HFF-Myc (cell line): ENCODE measurements around the gene FASTKD1.
"Not testable (repeated sequence)": the region's sequence is repeated elsewhere in the genome, so short reads cannot be mapped to it uniquely, and the experiment has no call there.

Experiments used
- DNase-seq: peaks from one replicate; pipeline ENCODE4 v3.0.0-alpha.2; 2011; ENCODE audit warnings: low read depth; ENCODE audit errors: extremely low read depth
- H3K4me3 ChIP-seq: replicated peaks from 2 replicates; pipeline ENCODE4 v1.5.1; 2011; ENCODE audit warnings: low read depth, mild to moderate bottlenecking, control low read depth, low read length
- CTCF ChIP-seq: IDR thresholded peaks from 2 replicates; pipeline ENCODE4 v1.5.1; 2012; ENCODE audit warnings: mild to moderate bottlenecking, low read depth, low read length, control low read depth; ENCODE audit errors: missing control alignments

FASTKD1 gene

GRCh38 chr2:169569948-169570347, 3.7 kb downstream of the FASTKD1 start:
- H3K4me3 ChIP-seq = no peak overlapping the region
- DNase-seq = no peak
- no peak for TF ChIP-seq CTCF

- DNase-seq = no peak
Observed at GRCh38 chr2:169565686-169566085, 8.0 kb downstream of the FASTKD1 start.

GRCh38 chr2:169562519-169562918, 11.1 kb downstream of the FASTKD1 start:
- no peak for DNase-seq
- no peak overlapping the region for H3K4me3 ChIP-seq
- TF ChIP-seq CTCF = no peak

More at GRCh38 chr2:169565686-169566085, 8.0 kb downstream of the FASTKD1 start:
- H3K4me3 ChIP-seq = no peak overlapping the region
- TF ChIP-seq CTCF = no peak

GRCh38 chr2:169562084-169562483, 11.6 kb downstream of the FASTKD1 start:
- DNase-seq, H3K4me3 ChIP-seq: not testable (repeated sequence)

GRCh38 chr2:169561364-169561763, 12.3 kb downstream of the FASTKD1 start:
- no peak for TF ChIP-seq CTCF
- H3K4me3 ChIP-seq = no peak overlapping the region
- DNase-seq = no peak

GRCh38 chr2:169546756-169547155, 26.9 kb downstream of the FASTKD1 start:
- TF ChIP-seq CTCF = no peak

GRCh38 chr2:169542433-169542832, 31.2 kb downstream of the FASTKD1 start:
- H3K4me3 ChIP-seq = no peak overlapping the region
- no peak for TF ChIP-seq CTCF
- no peak for DNase-seq

More at GRCh38 chr2:169546756-169547155, 26.9 kb downstream of the FASTKD1 start:
- DNase-seq = no peak
- no peak overlapping the region for H3K4me3 ChIP-seq
